WTC11 (cell line): ENCODE measurements around the gene YBEY. TPM values are rescaled to one million over a fixed set of nuclear protein-coding genes. Genes with fewer than 3 reads are reported as not detected.

Experiments
- ATAC-seq: fragments of 200-7000 bp; cut with Tn5 transposase; 2 replicates; pipeline ENCODE4 v1.10.0; 2021; ENCODE audit warnings: mild to moderate bottlenecking, moderate library complexity
- CTCF ChIA-PET: fragments of 300-600 bp; sonication (Branson Sonifier 250); formaldehyde crosslinking; loops from one replicate; lab custom pipeline; 2021; ENCODE audit warnings: antibody characterized with exemption; lab: Charles Lee
- POLR2A ChIA-PET: fragments of 350-600 bp; sonication (Branson Sonifier 250); formaldehyde crosslinking; loops from one replicate; lab custom pipeline; 2021; ENCODE audit warnings: antibody characterized with exemption; lab: Charles Lee
- DNase-seq: peaks from one replicate; pipeline ENCODE4 v3.0.0; 2021; ENCODE audit warnings: low spot score
- H3K27ac Mint-ChIP-seq: 2 replicates; pipeline ENCODE4 v1.8.0; 2021; ENCODE audit warnings: mixed read lengths
- H3K27me3 Mint-ChIP-seq: 2 replicates; pipeline ENCODE4 v1.8.0; 2021; ENCODE audit warnings: low read depth, mild to moderate bottlenecking, moderate library complexity, mixed read lengths
- H3K36me3 Mint-ChIP-seq: 2 replicates; pipeline ENCODE4 v1.8.0; 2021; ENCODE audit warnings: mixed read lengths
- H3K4me1 Mint-ChIP-seq: 2 replicates; pipeline ENCODE4 v1.8.0; 2022; ENCODE audit warnings: mixed read lengths
- H3K4me3 Mint-ChIP-seq: 2 replicates; pipeline ENCODE4 v1.8.0; 2021; ENCODE audit warnings: mild to moderate bottlenecking, moderate library complexity, mixed read lengths
- H3K9me3 Mint-ChIP-seq: 2 replicates; pipeline ENCODE4 v1.8.0; 2021; ENCODE audit warnings: mixed read lengths
- CBFB ChIP-seq: sonication (generic); formaldehyde crosslinking; IDR thresholded peaks from 2 replicates; pipeline ENCODE4 v1.8.1; 2022; ENCODE audit warnings: mild to moderate bottlenecking, low read depth, missing genetic modification reagents
- CREB1 ChIP-seq: sonication (generic); formaldehyde crosslinking; IDR thresholded peaks from 2 replicates; pipeline ENCODE4 v1.8.0; 2023; ENCODE audit warnings: mild to moderate bottlenecking, missing genetic modification reagents
- ESRRA ChIP-seq: sonication (generic); formaldehyde crosslinking; IDR thresholded peaks from 2 replicates; pipeline ENCODE4 v1.8.1; 2022; ENCODE audit warnings: mild to moderate bottlenecking, missing genetic modification reagents, borderline replicate concordance
- ETV6 ChIP-seq: sonication (generic); formaldehyde crosslinking; IDR thresholded peaks from 2 replicates; pipeline ENCODE4 v1.8.1; 2022; ENCODE audit warnings: mild to moderate bottlenecking, missing genetic modification reagents
- FOXJ3 ChIP-seq: sonication (generic); formaldehyde crosslinking; IDR thresholded peaks from 2 replicates; pipeline ENCODE4 v1.9.0; 2021; ENCODE audit warnings: missing genetic modification reagents, mild to moderate bottlenecking, borderline replicate concordance
- IRF2 ChIP-seq: sonication (generic); formaldehyde crosslinking; IDR thresholded peaks from 2 replicates; pipeline ENCODE4 v1.8.0; 2022; ENCODE audit warnings: low read depth, missing genetic modification reagents, borderline replicate concordance
- MYBL2 ChIP-seq: sonication (generic); formaldehyde crosslinking; IDR thresholded peaks from 2 replicates; pipeline ENCODE4 v1.8.1; 2023; ENCODE audit warnings: mild to moderate bottlenecking, moderate library complexity, missing genetic modification reagents
- NFE2L1 ChIP-seq: sonication (generic); formaldehyde crosslinking; IDR thresholded peaks from 2 replicates; pipeline ENCODE4 v1.8.1; 2023; ENCODE audit warnings: missing genetic modification reagents
- SMAD3 ChIP-seq: sonication (generic); formaldehyde crosslinking; IDR thresholded peaks from 2 replicates; pipeline ENCODE4 v1.8.0; 2022; ENCODE audit warnings: missing genetic modification reagents, mild to moderate bottlenecking, borderline replicate concordance
- SMAD4 ChIP-seq: sonication (generic); formaldehyde crosslinking; IDR thresholded peaks from 2 replicates; pipeline ENCODE4 v1.8.0; 2022; ENCODE audit warnings: mild to moderate bottlenecking, missing genetic modification reagents
- TEAD4 ChIP-seq: sonication (generic); formaldehyde crosslinking; IDR thresholded peaks from 2 replicates; pipeline ENCODE4 v1.8.0; 2022; ENCODE audit warnings: mild to moderate bottlenecking, missing genetic modification reagents
- ZBTB21 ChIP-seq: sonication (generic); formaldehyde crosslinking; IDR thresholded peaks from 2 replicates; pipeline ENCODE4 v1.8.1; 2023; ENCODE audit warnings: mild to moderate bottlenecking, missing genetic modification reagents, borderline replicate concordance
- ZBTB43 ChIP-seq: sonication (generic); formaldehyde crosslinking; IDR thresholded peaks from 2 replicates; pipeline ENCODE4 v1.8.1; 2023; ENCODE audit warnings: mild to moderate bottlenecking, missing genetic modification reagents
- ZNF396 ChIP-seq: fragments of 250-450 bp; sonication (Bioruptor Pico); IDR thresholded peaks from 2 replicates; pipeline ENCODE4 v1.8.0; 2021; ENCODE audit warnings: mild to moderate bottlenecking, moderate library complexity, borderline replicate concordance
- ZNF671 ChIP-seq: fragments of 250-450 bp; sonication (Bioruptor Pico); IDR thresholded peaks from 2 replicates; pipeline ENCODE4 v1.8.0; 2021; ENCODE audit warnings: mild to moderate bottlenecking
- ZSCAN18 ChIP-seq: fragments of 250-450 bp; sonication (Bioruptor Pico); IDR thresholded peaks from 2 replicates; pipeline ENCODE4 v2.1.2; 2022; ENCODE audit warnings: mild to moderate bottlenecking, moderate library complexity
- total RNA-seq: library from RNA; stranded (reverse); gene quantifications from 3 replicates; pipeline ENCODE4 v1.2.3, GENCODE V29; 2021
- TF ChIP-seq, protein P1 (sequence below): fragments of 250-450 bp; sonication (Bioruptor Pico); IDR thresholded peaks from 2 replicates; pipeline ENCODE4 v1.9.0; 2021; ENCODE audit warnings: mild to moderate bottlenecking
- TF ChIP-seq, protein P2 (sequence below): sonication (generic); formaldehyde crosslinking; IDR thresholded peaks from 2 replicates; pipeline ENCODE4 v1.8.0; 2023; ENCODE audit warnings: mild to moderate bottlenecking, missing genetic modification reagents

Gene YBEY
- total RNA-seq, 1 experiment from 2014 or later, result 27.4 TPM

- H3K27me3 Mint-ChIP-seq, result no peaks in the 10 kb centered on the region
- H3K4me1 Mint-ChIP-seq, result no peaks in the 10 kb centered on the region
- no peaks in the 10 kb centered on the region for H3K9me3 Mint-ChIP-seq
- no peak overlapping the region for H3K27ac Mint-ChIP-seq
- peaks cover 76% of the 10 kb centered on the region for H3K36me3 Mint-ChIP-seq
- POLR2A ChIA-PET, result no interaction called here
- no peak overlapping the region for H3K4me3 Mint-ChIP-seq
- ATAC-seq (no peak), DNase-seq (no peak)
- TF ChIP-seq FOXJ3 (no peak), SMAD3 (CRISPR knock-in tag) (no peak), ZNF396 (CRISPR knock-in tag) (no peak), NFE2L1 (CRISPR knock-in tag) (no peak), ZSCAN18 (no peak), TEAD4 (no peak), MYBL2 (CRISPR knock-in tag) (no peak), ZBTB21 (CRISPR knock-in tag) (no peak), IRF2 (CRISPR knock-in tag) (no peak), CREB1 (CRISPR knock-in tag) (no peak)
- TF ChIP-seq, protein P1, sequence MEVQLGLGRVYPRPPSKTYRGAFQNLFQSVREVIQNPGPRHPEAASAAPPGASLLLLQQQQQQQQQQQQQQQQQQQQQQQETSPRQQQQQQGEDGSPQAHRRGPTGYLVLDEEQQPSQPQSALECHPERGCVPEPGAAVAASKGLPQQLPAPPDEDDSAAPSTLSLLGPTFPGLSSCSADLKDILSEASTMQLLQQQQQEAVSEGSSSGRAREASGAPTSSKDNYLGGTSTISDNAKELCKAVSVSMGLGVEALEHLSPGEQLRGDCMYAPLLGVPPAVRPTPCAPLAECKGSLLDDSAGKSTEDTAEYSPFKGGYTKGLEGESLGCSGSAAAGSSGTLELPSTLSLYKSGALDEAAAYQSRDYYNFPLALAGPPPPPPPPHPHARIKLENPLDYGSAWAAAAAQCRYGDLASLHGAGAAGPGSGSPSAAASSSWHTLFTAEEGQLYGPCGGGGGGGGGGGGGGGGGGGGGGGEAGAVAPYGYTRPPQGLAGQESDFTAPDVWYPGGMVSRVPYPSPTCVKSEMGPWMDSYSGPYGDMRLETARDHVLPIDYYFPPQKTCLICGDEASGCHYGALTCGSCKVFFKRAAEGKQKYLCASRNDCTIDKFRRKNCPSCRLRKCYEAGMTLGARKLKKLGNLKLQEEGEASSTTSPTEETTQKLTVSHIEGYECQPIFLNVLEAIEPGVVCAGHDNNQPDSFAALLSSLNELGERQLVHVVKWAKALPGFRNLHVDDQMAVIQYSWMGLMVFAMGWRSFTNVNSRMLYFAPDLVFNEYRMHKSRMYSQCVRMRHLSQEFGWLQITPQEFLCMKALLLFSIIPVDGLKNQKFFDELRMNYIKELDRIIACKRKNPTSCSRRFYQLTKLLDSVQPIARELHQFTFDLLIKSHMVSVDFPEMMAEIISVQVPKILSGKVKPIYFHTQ, result no peak
- CTCF ChIA-PET, result interaction anchor here (0.7 kb wide), 1 partner anchor 22 kb away, joined by 3 read pairs; the partner anchor contains the start of gene LSS
Measured at GRCh38 chr21:46250146-46250725, 35.9 kb upstream of the YBEY start.

DNA sequence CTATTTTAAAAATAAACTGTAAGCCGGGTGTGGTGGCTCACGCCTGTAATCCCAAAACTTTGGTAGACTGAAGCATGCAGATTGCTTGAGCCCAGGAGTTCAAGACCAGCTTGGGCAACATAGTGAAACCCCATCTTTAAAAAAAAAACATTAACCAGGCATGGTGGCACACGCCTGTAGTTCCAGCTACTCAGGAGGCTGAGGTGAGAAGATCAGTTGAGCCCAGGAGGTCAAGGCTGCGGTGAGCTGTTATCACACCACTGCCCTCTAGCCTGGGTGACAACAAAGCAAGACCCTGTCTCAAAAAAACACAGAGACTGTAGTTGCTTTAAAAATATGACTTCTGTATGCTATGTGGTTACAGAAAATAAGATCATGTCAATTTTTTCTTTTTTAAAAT lies 33.3 kb upstream of the YBEY start:
- Mint-ChIP-seq H3K9me3 (no peaks in the 10 kb centered on the region), H3K27ac (no peak overlapping the region), H3K27me3 (no peaks in the 10 kb centered on the region), H3K36me3 (peaks cover 80% of the 10 kb centered on the region), H3K4me1 (no peaks in the 10 kb centered on the region), H3K4me3 (no peak overlapping the region)
- no peak for ATAC-seq
- no peak for DNase-seq
- CTCF ChIA-PET, result interaction anchor here (1.2 kb wide), 1 partner anchor 110 kb away, joined by 3 read pairs; no protein-coding TSS in a partner anchor
- POLR2A ChIA-PET, result no interaction called here
- TF ChIP-seq SMAD4 (CRISPR knock-in tag) (no peak), CBFB (CRISPR knock-in tag) (no peak), ESRRA (CRISPR knock-in tag) (no peak), ETV6 (CRISPR knock-in tag) (no peak), ZBTB43 (CRISPR knock-in tag) (no peak), IRF2 (CRISPR knock-in tag) (no peak), ZNF671 (CRISPR knock-in tag) (no peak)
- TF ChIP-seq, protein P2, sequence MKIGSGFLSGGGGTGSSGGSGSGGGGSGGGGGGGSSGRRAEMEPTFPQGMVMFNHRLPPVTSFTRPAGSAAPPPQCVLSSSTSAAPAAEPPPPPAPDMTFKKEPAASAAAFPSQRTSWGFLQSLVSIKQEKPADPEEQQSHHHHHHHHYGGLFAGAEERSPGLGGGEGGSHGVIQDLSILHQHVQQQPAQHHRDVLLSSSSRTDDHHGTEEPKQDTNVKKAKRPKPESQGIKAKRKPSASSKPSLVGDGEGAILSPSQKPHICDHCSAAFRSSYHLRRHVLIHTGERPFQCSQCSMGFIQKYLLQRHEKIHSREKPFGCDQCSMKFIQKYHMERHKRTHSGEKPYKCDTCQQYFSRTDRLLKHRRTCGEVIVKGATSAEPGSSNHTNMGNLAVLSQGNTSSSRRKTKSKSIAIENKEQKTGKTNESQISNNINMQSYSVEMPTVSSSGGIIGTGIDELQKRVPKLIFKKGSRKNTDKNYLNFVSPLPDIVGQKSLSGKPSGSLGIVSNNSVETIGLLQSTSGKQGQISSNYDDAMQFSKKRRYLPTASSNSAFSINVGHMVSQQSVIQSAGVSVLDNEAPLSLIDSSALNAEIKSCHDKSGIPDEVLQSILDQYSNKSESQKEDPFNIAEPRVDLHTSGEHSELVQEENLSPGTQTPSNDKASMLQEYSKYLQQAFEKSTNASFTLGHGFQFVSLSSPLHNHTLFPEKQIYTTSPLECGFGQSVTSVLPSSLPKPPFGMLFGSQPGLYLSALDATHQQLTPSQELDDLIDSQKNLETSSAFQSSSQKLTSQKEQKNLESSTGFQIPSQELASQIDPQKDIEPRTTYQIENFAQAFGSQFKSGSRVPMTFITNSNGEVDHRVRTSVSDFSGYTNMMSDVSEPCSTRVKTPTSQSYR, result no peak
